Measurements from ENCODE around the gene TBC1D14. TPM values are rescaled to one million over a fixed set of nuclear protein-coding genes. Genes with fewer than 3 reads are reported as not detected.

TBC1D14 gene
- polyA plus RNA-seq, 1 donor from 2014 or later: 28.2 TPM

- peaks cover 1% of the 10 kb centered on the region for H3K36me3 Mint-ChIP-seq
These were observed 152.2 kb downstream of the TBC1D14 start for GRCh38 chr4:7061815-7062214.

DNA sequence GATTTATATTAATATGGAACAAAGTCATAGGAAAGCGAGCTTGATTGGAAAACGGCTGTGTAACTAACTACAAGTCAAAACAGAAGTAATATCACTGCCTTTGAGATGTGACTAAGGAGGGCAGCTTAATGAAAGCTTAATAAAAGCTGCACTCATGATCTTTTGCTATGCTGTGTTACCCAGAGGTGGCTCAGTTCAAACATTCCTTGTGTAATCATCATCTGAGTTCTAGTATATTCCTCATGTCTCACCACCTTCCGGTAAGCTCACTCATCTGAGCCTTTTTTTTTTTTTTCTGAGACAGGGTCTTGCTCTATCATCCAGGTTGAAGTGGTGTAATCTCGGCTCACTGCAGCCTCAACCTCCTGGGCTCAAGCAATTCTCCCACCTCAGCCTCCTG lies 153.2 kb downstream of the TBC1D14 start:
- no peaks in the 10 kb centered on the region for H3K9me3 Mint-ChIP-seq
- peak overlapping the region in 1 of 3 donors; percentile 32 for H3K27ac Mint-ChIP-seq
- H3K27me3 Mint-ChIP-seq: no peaks in the 10 kb centered on the region
- H3K4me3 Mint-ChIP-seq: peak overlapping the region in 1 of 4 donors; percentile 60
- H3K36me3 Mint-ChIP-seq: peaks cover 4% of the 10 kb centered on the region
- H3K4me1 Mint-ChIP-seq: peaks cover 15 to 31% (median 16%) of the 10 kb centered on the region in 3 donors

More at GRCh38 chr4:7061815-7062214, 152.2 kb downstream of the TBC1D14 start:
- Mint-ChIP-seq H3K9me3 (no peaks in the 10 kb centered on the region), H3K4me1 (peaks cover 12 to 27% (median 13%) of the 10 kb centered on the region in 3 donors), H3K27me3 (no peaks in the 10 kb centered on the region), H3K27ac (no peak overlapping the region), H3K4me3 (no peak overlapping the region)

DNA sequence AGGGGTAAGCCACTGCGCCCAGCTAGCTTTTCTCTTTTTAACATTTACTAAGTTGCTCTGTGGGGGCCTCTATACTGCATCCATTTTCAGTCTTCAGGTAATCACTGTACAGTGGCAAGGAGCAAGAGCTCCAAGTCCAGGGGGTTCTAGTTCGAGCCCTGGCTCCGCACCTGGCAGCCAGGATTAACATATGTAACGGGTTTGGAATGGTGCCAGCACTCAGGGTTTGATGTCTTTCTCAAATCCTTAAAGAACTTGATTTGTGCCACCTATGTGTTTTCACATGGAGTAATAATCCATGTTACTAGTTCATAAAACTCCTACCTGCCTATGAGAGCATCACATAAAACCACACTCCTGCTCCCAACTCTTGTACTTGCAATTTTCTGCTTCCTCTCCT lies 153.7 kb downstream of the TBC1D14 start:
- H3K27me3 Mint-ChIP-seq: no peaks in the 10 kb centered on the region
- H3K4me3 Mint-ChIP-seq: peak overlapping the region in 1 of 4 donors; percentile 13
- H3K9me3 Mint-ChIP-seq: no peaks in the 10 kb centered on the region
- no peak overlapping the region for H3K27ac Mint-ChIP-seq
- H3K36me3 Mint-ChIP-seq: peaks cover 4% of the 10 kb centered on the region
- peaks cover 14 to 32% (median 19%) of the 10 kb centered on the region in 3 donors for H3K4me1 Mint-ChIP-seq

GRCh38 chr4:7066006-7066405 lies 156.4 kb downstream of the TBC1D14 start:
- H3K4me1 Mint-ChIP-seq: peaks cover 18 to 36% (median 25%) of the 10 kb centered on the region in 3 donors
- H3K36me3 Mint-ChIP-seq: peaks cover 4% of the 10 kb centered on the region
- H3K27me3 Mint-ChIP-seq: no peaks in the 10 kb centered on the region

DNA sequence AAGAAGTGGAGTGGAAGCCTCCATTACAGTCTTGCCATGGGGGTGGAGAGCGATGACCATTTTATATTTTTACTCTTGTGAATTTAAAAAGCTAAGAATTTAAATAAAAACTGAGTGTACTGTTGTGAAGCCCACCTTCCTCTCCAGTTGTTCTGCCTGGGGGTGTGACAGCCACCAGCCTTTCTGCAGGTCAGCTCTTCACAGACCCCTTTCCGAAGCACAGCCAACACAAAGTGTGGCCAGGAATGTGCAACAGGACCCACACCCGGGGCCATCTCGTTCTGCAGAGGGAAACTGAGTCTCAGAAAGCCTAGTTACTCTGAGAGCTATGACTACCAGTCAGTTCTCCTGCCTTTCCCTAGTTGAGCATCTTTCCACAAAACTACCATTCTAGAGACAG lies 156.9 kb downstream of the TBC1D14 start:
- peaks cover 18 to 34% (median 25%) of the 10 kb centered on the region in 3 donors for H3K4me1 Mint-ChIP-seq
- peak overlapping the region; percentile 45 to 97 (median 61) for H3K27ac Mint-ChIP-seq
- peaks cover 4% of the 10 kb centered on the region for H3K36me3 Mint-ChIP-seq
- peak overlapping the region; percentile 88 to 98 (median 92) for H3K4me3 Mint-ChIP-seq
- no peaks in the 10 kb centered on the region for H3K27me3 Mint-ChIP-seq
- no peaks in the 10 kb centered on the region for H3K9me3 Mint-ChIP-seq

More at GRCh38 chr4:7066006-7066405, 156.4 kb downstream of the TBC1D14 start:
- Mint-ChIP-seq H3K4me3 (peak overlapping the region; percentile 75 to 95 (median 91)), H3K9me3 (no peaks in the 10 kb centered on the region), H3K27ac (no peak overlapping the region)

GRCh38 chr4:7067126-7067451 lies 157.5 kb downstream of the TBC1D14 start:
- Mint-ChIP-seq H3K4me1 (peaks cover 18 to 34% (median 25%) of the 10 kb centered on the region in 3 donors), H3K27ac (peak overlapping the region; percentile 45 to 97 (median 61)), H3K27me3 (no peaks in the 10 kb centered on the region), H3K4me3 (peak overlapping the region; percentile 88 to 98 (median 92)), H3K9me3 (no peaks in the 10 kb centered on the region), H3K36me3 (peaks cover 4% of the 10 kb centered on the region)

DNA sequence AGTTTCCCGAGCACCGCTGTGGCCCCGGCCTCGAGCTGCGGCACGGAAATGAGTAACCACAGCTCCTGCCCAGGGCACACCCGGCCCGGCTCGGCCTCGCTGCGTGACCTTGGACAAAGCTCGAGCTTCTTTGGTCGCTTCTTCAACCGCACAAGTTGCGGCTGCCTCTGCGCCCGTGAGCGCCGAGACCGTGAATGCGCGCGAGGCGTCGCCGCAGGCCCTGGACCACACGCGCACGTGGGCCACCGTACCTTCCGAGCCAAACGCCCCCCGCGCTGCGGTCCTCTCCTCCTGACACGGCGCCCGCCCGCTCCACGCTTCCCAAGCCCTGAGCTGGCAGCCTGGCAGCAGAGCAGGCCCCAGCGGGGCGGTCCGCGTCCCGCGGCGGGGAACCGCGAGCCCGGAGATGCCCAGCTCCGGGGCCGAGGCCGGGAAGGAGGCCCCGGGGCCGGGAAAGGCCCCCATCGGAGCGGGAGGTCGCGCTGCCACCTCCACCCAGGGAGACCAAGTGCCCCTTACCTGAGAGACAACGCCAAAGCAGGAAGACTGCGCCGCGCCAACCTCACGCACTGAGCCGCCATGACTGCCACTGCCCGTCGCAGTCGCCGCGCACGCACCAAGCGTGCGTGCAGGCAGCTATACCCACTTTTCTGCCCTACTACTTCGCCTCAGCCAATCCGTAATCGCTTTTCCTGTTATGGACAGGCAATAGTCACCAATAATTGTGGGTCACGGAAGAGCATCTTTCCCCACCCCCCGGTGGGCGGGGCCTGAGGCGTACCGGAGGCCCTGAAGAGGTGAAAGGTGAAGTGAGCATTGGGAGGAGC lies 158.0 kb downstream of the TBC1D14 start, which contains the start of gene GRPEL1:
GRPEL1 (minus strand) TSS at position 613 of the 827 bp plus-strand sequence; CDS start at position 581, 32 bp downstream.
- H3K4me1 Mint-ChIP-seq: peaks cover 20 to 34% (median 25%) of the 10 kb centered on the region in 3 donors

DNA sequence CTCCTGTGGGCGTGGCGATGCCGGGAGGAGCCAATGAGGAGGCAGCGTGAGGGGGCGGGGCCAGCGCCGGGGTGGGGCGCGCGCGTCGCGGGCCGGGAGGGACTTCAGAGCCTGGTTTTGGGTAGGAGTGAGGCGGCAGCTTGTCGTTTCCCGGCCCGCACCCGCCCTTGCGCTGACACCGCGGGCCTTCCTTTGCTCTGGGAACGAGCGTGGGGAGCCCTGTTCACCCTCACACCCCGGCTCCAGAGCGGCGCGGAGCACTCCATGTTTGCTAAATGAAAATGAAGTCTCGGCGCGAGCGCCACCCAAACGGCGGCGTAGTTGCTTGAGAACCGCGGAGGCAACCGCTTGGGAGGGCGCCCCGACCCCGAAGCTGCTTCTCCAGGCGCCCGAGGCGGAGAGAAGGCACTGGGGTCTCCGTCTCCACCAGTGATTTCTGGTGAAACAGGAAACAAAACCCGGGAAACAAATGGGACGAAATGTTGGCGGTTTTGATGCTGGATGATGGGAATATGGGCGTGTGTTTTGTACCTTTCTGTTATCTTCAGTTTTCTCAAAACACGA lies 158.7 kb downstream of the TBC1D14 start:
- no peaks in the 10 kb centered on the region for H3K27me3 Mint-ChIP-seq

More for the DNA sequence above, 158.0 kb downstream of the TBC1D14 start, which contains the start of gene GRPEL1:
- H3K27me3 Mint-ChIP-seq: no peaks in the 10 kb centered on the region
- H3K36me3 Mint-ChIP-seq: peaks cover 2% of the 10 kb centered on the region
- peak within 1 kb of the TSS; percentile 73 to 97 (median 89) for H3K27ac Mint-ChIP-seq
- H3K4me3 Mint-ChIP-seq: peak within 1 kb of the TSS; percentile 89 to 98 (median 95)
- H3K9me3 Mint-ChIP-seq: no peaks in the 10 kb centered on the region

DNA sequence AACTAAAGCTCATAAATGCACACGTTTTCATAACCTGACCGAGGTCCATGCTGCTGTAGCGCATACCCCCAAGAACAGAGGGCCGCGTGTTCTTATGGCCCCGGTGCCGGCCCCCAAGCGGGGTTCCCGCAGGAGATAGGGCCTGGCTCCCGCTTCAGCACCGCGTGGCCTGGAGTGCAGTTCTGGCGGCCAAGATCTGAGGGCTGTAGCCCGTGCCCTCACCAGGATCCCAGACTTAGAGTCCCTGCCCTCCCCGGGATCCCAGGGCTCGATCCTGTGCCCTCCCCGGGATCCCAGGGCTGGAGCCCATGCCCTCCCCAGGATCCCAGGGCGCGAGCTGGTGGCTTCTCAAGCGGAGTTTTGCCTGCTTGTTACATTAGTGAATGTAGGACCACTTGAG lies 159.3 kb downstream of the TBC1D14 start:
- peaks cover 20 to 32% (median 25%) of the 10 kb centered on the region in 3 donors for H3K4me1 Mint-ChIP-seq
- H3K27ac Mint-ChIP-seq: peak overlapping the region; percentile 73 to 97 (median 89)
- peaks cover 2% of the 10 kb centered on the region for H3K36me3 Mint-ChIP-seq

More for the DNA sequence above, 158.7 kb downstream of the TBC1D14 start:
- H3K27ac Mint-ChIP-seq: peak overlapping the region; percentile 73 to 97 (median 89)
- peaks cover 20 to 34% (median 25%) of the 10 kb centered on the region in 3 donors for H3K4me1 Mint-ChIP-seq
- H3K36me3 Mint-ChIP-seq: peaks cover 2% of the 10 kb centered on the region
- H3K4me3 Mint-ChIP-seq: peak overlapping the region; percentile 88 to 98 (median 95)
- no peaks in the 10 kb centered on the region for H3K9me3 Mint-ChIP-seq

GRCh38 chr4:7070729-7071511 lies 161.3 kb downstream of the TBC1D14 start:
- peaks cover 20 to 25% (median 21%) of the 10 kb centered on the region in 3 donors for H3K4me1 Mint-ChIP-seq
- no peaks in the 10 kb centered on the region for H3K9me3 Mint-ChIP-seq
- H3K36me3 Mint-ChIP-seq: peaks cover 2% of the 10 kb centered on the region
- peak overlapping the region in 2 of 3 donors; percentile 19 to 21 for H3K27ac Mint-ChIP-seq
- H3K27me3 Mint-ChIP-seq: no peaks in the 10 kb centered on the region
- H3K4me3 Mint-ChIP-seq: peak overlapping the region in 3 of 4 donors; percentile 57 to 75 (median 65)

More for the DNA sequence above, 159.3 kb downstream of the TBC1D14 start:
- no peaks in the 10 kb centered on the region for H3K9me3 Mint-ChIP-seq
- no peaks in the 10 kb centered on the region for H3K27me3 Mint-ChIP-seq
- H3K4me3 Mint-ChIP-seq: peak overlapping the region; percentile 88 to 98 (median 95)

DNA sequence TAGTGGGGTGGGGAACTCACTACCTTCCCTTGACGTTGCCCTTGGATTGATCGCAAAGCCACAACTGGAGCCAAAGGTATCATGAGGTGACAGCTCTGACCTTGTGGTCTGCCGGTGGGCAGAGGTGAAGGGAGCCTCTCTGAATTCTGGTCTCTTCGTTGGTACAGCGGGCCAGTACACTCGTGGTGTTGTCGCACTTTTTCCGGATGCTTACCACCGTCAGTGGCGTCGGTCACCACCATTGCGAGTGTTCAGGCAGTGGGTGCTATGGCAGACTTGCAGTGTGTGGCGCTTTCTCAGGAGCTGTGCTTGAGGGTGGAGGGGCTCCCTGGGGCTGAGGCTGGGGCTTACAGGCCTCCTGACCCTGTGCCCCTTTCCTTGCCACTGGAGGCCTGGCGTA lies 163.4 kb downstream of the TBC1D14 start:
- Mint-ChIP-seq H3K4me1 (peaks cover 11 to 14% (median 12%) of the 10 kb centered on the region in 3 donors), H3K27me3 (no peaks in the 10 kb centered on the region), H3K27ac (no peak overlapping the region), H3K4me3 (no peak overlapping the region), H3K9me3 (peaks cover 0 to 2% (median 0%) of the 10 kb centered on the region in 3 donors), H3K36me3 (peaks cover 2% of the 10 kb centered on the region)

GRCh38 chr4:7073526-7074390 lies 164.1 kb downstream of the TBC1D14 start:
- peaks cover 0 to 2% (median 0%) of the 10 kb centered on the region in 3 donors for H3K9me3 Mint-ChIP-seq
- H3K36me3 Mint-ChIP-seq: peaks cover 2% of the 10 kb centered on the region
- H3K27ac Mint-ChIP-seq: peak overlapping the region in 1 of 3 donors; percentile 85
- H3K4me3 Mint-ChIP-seq: peak overlapping the region in 1 of 4 donors; percentile 52
- H3K27me3 Mint-ChIP-seq: no peaks in the 10 kb centered on the region
- H3K4me1 Mint-ChIP-seq: peaks cover 5 to 9% (median 7%) of the 10 kb centered on the region in 3 donors

- Mint-ChIP-seq H3K4me3 (peak overlapping the region in 1 of 4 donors; percentile 52), H3K27me3 (no peaks in the 10 kb centered on the region), H3K4me1 (peaks cover 4 to 8% (median 6%) of the 10 kb centered on the region in 3 donors), H3K36me3 (peaks cover 2% of the 10 kb centered on the region), H3K27ac (peak overlapping the region in 1 of 3 donors; percentile 85), H3K9me3 (peaks cover 0 to 2% (median 0%) of the 10 kb centered on the region in 3 donors)
These were observed 164.8 kb downstream of the TBC1D14 start for GRCh38 chr4:7074426-7074825.

Measured in IgD-negative memory B cell (primary cell).